Bladder microvascular endothelial cell (primary cell): ENCODE data around the gene AP2S1. TPM values are rescaled to one million over a fixed set of nuclear protein-coding genes. Genes with fewer than 3 reads are reported as not detected.

Experiments
- total RNA-seq: library from RNA; depleted of rRNA; stranded (reverse); fragments of >200 nt; gene quantifications from 2 replicates; pipeline ENCODE4 v1.2.3, GENCODE V29; 2014

The AP2S1 gene
- 105 and 160 TPM in 2 replicates for total RNA-seq

GRCh38 chr19:46850228-46851203, at the start of gene AP2S1:
TSS of gene AP2S1 (minus strand) at chr19:46850846. CDS start at chr19:46850766, 80 bp downstream.

GRCh38 chr19:46860846-46861690, 10.4 kb upstream of the AP2S1 start, which contains the start of gene ARHGAP35:
TSS of gene ARHGAP35 (plus strand) at chr19:46860997. CDS start at chr19:46918676, 57,679 bp downstream.

GRCh38 chr19:46788262-46788967, 62.2 kb downstream of the AP2S1 start, which contains the start of gene SLC1A5:
TSS of gene SLC1A5 (minus strand) at chr19:46788594. CDS start at chr19:46787965, 629 bp downstream.

Other genes starting within 250 kb of the AP2S1 start
- gene CALM3, start 249.5 kb downstream of the AP2S1 start, total RNA-seq, result 154 and 253 TPM in 2 replicates
- 0.06 and 0.16 TPM in 2 replicates for gene PTGIR, start 225.8 kb downstream of the AP2S1 start, total RNA-seq
- gene GNG8, start 214.6 kb downstream of the AP2S1 start, total RNA-seq, result not detected in 2 replicates
- gene DACT3, start 189.7 kb downstream of the AP2S1 start, total RNA-seq, result 0.13 and 0.16 TPM in 2 replicates
- gene PRKD2, start 133.7 kb downstream of the AP2S1 start, total RNA-seq, result 50.5 and 104 TPM in 2 replicates
- 10.0 and 17.2 TPM in 2 replicates for gene FKRP, start 104.8 kb downstream of the AP2S1 start, total RNA-seq
- gene STRN4, start 104.4 kb downstream of the AP2S1 start, total RNA-seq, result 65.2 and 128 TPM in 2 replicates
- 41.0 and 55.0 TPM in 2 replicates for gene SLC1A5, start 62.3 kb downstream of the AP2S1 start, total RNA-seq
- gene ARHGAP35, start 10.2 kb upstream of the AP2S1 start, total RNA-seq, result 18.5 and 33.6 TPM in 2 replicates
- gene NPAS1, start 169.0 kb upstream of the AP2S1 start, total RNA-seq, result under 0.01 TPM in 1 of 2 replicates, not detected in the other
- 15.8 and 30.4 TPM in 2 replicates for gene TMEM160, start 197.8 kb upstream of the AP2S1 start, total RNA-seq